ENCODE results near the gene PRSS33.

GRCh38 chr16:2822158-2822495 lies 34.8 kb upstream of the PRSS33 start:
- TF ChIP-seq PKNOX1 (IDR thresholded peaks at IDR 0.05) = no peak
- TF ChIP-seq ZNF384 (IDR thresholded peaks at IDR 0.05) = no peak
- TF ChIP-seq L3MBTL2 (conservative IDR thresholded peaks at IDR 0.05) = no peak
- no peak for TF ChIP-seq SP1 (IDR thresholded peaks at IDR 0.05)
- no peak for TF ChIP-seq SUZ12 (IDR thresholded peaks at IDR 0.05)
- no peak for TF ChIP-seq FOXA1 (IDR thresholded peaks at IDR 0.05)
- no peak for TF ChIP-seq FOXM1 (IDR thresholded peaks at IDR 0.05; ENCODE audit: borderline replicate concordance)
- TF ChIP-seq HDGF (IDR thresholded peaks at IDR 0.05; ENCODE audit: borderline replicate concordance) = no peak
